Left ventricle myocardium inferior (tissue), 1 donor: Measurements from ENCODE around the gene CACNB4. TPM values are rescaled to one million over a fixed set of nuclear protein-coding genes. Genes with fewer than 3 reads are reported as not detected.

Experiments
- DNase-seq: peaks from one replicate; pipeline ENCODE4 v3.0.0-alpha.2; 2020
- H3K27ac ChIP-seq: fragments of 200-600 bp; replicated peaks from 2 replicates; pipeline ENCODE4 v1.8.0; 2021
- H3K27me3 ChIP-seq: fragments of 200-600 bp; 2 replicates; pipeline ENCODE4 v1.8.0; 2021; ENCODE audit warnings: low read depth
- H3K36me3 ChIP-seq: fragments of 200-600 bp; 2 replicates; pipeline ENCODE4 v1.8.0; 2021
- H3K4me1 ChIP-seq: fragments of 200-600 bp; 2 replicates; pipeline ENCODE4 v1.8.0; 2021
- H3K4me3 ChIP-seq: fragments of 200-600 bp; 2 replicates; pipeline ENCODE4 v1.8.0; 2021; ENCODE audit warnings: mild to moderate bottlenecking, moderate library complexity
- H3K9me3 ChIP-seq: fragments of 200-600 bp; replicated peaks from 2 replicates; pipeline ENCODE4 v1.8.0; 2021
- intact Hi-C: fragments of 100-400 bp; cut with micrococcal nuclease; formaldehyde crosslinking; loops from one replicate; pipeline ENCODE4 v1.11.0; 2022
- total RNA-seq: library from RNA; stranded (reverse); fragmentation: NEBNext Ultra II Directional; extraction: Animal tissue kit (Norgen Biotek cat#: 25700); gene quantifications from one replicate; pipeline ENCODE4 v1.2.1, GENCODE V29; 2021
- TF ChIP-seq, protein P1 (sequence below): fragments of 200-600 bp; IDR thresholded peaks from 2 replicates; pipeline ENCODE4 v1.8.0; 2021; ENCODE audit warnings: antibody characterized with exemption, mild to moderate bottlenecking, borderline replicate concordance
- donor health status: DM: no; HTN: yes; CAD: no; lungs with severe emphysema.

CACNB4 gene
- total RNA-seq, 1 donor from 2014 or later, result 0.25 TPM

GRCh38 chr2:151933266-151933804 lies 165.5 kb downstream of the CACNB4 start:
- intact Hi-C loops, result no loop called here
- no peak for DNase-seq

DNA sequence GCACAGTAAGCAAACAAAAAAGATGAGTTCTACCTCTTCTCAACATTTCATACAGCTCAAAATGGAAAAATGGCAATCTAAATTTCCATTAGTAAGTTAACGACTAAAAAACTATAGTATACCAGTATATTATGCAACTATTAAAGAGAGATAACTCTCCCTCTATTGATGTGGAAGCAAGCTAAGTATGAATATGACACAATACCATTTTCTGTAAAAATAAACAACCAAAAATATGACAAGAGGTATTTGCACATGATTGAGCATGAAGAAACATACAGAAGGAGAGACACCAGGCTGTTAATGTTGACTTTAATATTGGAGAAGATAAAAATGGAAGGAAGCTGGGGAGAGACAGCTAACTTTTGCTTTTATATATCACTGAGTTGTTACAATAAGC lies 167.1 kb downstream of the CACNB4 start:
- no peak overlapping the region for H3K27ac ChIP-seq
- TF ChIP-seq, protein P1, sequence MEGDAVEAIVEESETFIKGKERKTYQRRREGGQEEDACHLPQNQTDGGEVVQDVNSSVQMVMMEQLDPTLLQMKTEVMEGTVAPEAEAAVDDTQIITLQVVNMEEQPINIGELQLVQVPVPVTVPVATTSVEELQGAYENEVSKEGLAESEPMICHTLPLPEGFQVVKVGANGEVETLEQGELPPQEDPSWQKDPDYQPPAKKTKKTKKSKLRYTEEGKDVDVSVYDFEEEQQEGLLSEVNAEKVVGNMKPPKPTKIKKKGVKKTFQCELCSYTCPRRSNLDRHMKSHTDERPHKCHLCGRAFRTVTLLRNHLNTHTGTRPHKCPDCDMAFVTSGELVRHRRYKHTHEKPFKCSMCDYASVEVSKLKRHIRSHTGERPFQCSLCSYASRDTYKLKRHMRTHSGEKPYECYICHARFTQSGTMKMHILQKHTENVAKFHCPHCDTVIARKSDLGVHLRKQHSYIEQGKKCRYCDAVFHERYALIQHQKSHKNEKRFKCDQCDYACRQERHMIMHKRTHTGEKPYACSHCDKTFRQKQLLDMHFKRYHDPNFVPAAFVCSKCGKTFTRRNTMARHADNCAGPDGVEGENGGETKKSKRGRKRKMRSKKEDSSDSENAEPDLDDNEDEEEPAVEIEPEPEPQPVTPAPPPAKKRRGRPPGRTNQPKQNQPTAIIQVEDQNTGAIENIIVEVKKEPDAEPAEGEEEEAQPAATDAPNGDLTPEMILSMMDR, result no peak
- H3K27me3 ChIP-seq, result no peaks in the 10 kb centered on the region
- no peak overlapping the region for H3K4me3 ChIP-seq
- no peaks in the 10 kb centered on the region for H3K9me3 ChIP-seq
- no peak for DNase-seq
- intact Hi-C loops, result no loop called here
- H3K36me3 ChIP-seq, result no peaks in the 10 kb centered on the region
- peaks cover 21% of the 10 kb centered on the region for H3K4me1 ChIP-seq

More at GRCh38 chr2:151933266-151933804, 165.5 kb downstream of the CACNB4 start:
- Histone ChIP-seq H3K27me3 (no peaks in the 10 kb centered on the region), H3K9me3 (no peaks in the 10 kb centered on the region), H3K4me3 (no peak overlapping the region), H3K4me1 (peaks cover 21% of the 10 kb centered on the region), H3K36me3 (no peaks in the 10 kb centered on the region), H3K27ac (no peak overlapping the region)
- TF ChIP-seq, protein P1, result no peak

GRCh38 chr2:151931030-151931611 lies 167.7 kb downstream of the CACNB4 start:
- TF ChIP-seq, protein P1, result no peak
- intact Hi-C loops, result no loop called here
- Histone ChIP-seq H3K36me3 (no peaks in the 10 kb centered on the region), H3K27ac (no peak overlapping the region), H3K9me3 (no peaks in the 10 kb centered on the region), H3K4me1 (peaks cover 21% of the 10 kb centered on the region), H3K27me3 (no peaks in the 10 kb centered on the region), H3K4me3 (no peak overlapping the region)
- DNase-seq, result no peak

DNA sequence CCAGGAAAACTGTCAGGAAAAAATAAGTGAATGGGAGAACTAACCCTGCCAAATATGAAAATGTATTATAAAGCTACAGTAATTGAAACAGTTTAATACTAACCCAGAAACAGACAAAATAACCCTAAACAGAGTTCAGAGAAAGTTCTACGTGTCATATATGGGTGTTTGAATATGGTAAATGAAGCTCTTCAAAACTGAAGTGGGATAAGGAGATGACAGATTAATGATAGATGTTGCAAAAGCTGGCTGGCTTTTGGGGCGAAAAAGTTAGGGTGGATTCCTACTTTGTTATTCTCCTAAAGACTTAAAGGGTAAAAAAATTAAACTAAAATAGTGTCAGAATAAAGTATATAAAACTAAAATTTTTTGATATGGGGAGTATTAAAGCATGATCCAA lies 168.8 kb downstream of the CACNB4 start:
- H3K27me3 ChIP-seq, result no peaks in the 10 kb centered on the region
- H3K36me3 ChIP-seq, result no peaks in the 10 kb centered on the region
- DNase-seq, result no peak
- peaks cover 21% of the 10 kb centered on the region for H3K4me1 ChIP-seq
- no peak overlapping the region for H3K4me3 ChIP-seq
- intact Hi-C loops, result no loop called here
- TF ChIP-seq, protein P1, result no peak
- no peak overlapping the region for H3K27ac ChIP-seq
- H3K9me3 ChIP-seq, result no peaks in the 10 kb centered on the region

DNA sequence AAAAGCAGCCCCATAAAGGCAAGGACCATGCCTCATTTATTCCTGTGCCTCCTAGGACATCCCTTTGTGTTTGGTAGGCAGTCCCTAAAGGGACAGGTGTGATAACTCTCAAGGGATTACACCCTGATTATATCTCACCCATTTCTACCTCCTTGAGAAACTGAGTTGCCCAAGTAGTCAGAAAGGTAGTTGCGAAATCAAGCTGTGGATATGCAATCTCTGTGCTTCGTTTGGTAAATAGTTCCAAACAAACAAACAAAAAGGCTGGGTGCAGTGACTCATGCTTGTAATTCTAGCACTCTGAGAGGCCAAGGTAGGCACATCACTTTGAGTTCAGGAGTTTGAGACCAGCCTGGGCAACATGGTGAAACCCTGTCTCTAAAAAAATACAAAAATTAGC lies 170.5 kb downstream of the CACNB4 start:
- Histone ChIP-seq H3K4me1 (peaks cover 28% of the 10 kb centered on the region), H3K36me3 (no peaks in the 10 kb centered on the region), H3K27me3 (no peaks in the 10 kb centered on the region), H3K4me3 (no peak overlapping the region), H3K9me3 (no peaks in the 10 kb centered on the region), H3K27ac (no peak overlapping the region)
- TF ChIP-seq, protein P1, result no peak
- intact Hi-C loops, result no loop called here
- no peak for DNase-seq
